Left colon (tissue), 2 donors: ENCODE results near the gene TRAIP. TPM values are rescaled to one million over a fixed set of nuclear protein-coding genes. Genes with fewer than 3 reads are reported as not detected.
A peak's percentile ranks its signal among the peaks of the same experiment; 100 is the strongest.

Experiments used
- ATAC-seq: fragments of 200-7000 bp; cut with Tn5 transposase; one replicate; pipeline ENCODE4 v1.9.1; 2020; ENCODE audit warnings: mild to moderate bottlenecking, moderate library complexity
- DNase-seq, 2 donors: peaks; one replicate each; pipeline ENCODE4 v3.0.0-alpha.2; 2020
- intact Hi-C, 2 donors: fragments of 100-400 bp; cut with DNase I in 1 of 2; cut with micrococcal nuclease in 1 of 2; formaldehyde crosslinking; loops; one replicate each; pipeline versions ENCODE4 v1.11.2 to v1.14.0; 2022; cut with DNase I, micrococcal nuclease
- total RNA-seq, 2 donors: library from RNA; stranded (reverse); fragmentation: NEBNext Ultra II Directional; extraction: Animal tissue kit (Norgen Biotek cat#: 25700); gene quantifications; one replicate each; pipeline ENCODE4 v1.2.1, GENCODE V29; 2021
- donor health status: DM: no; HTN: no; CAD: no.
- donor health status: DM: yes; HTN: yes; CAD: no.

Gene TRAIP
- total RNA-seq, 2 donors from 2014 or later = 3.2 to 5.3 TPM

DNA sequence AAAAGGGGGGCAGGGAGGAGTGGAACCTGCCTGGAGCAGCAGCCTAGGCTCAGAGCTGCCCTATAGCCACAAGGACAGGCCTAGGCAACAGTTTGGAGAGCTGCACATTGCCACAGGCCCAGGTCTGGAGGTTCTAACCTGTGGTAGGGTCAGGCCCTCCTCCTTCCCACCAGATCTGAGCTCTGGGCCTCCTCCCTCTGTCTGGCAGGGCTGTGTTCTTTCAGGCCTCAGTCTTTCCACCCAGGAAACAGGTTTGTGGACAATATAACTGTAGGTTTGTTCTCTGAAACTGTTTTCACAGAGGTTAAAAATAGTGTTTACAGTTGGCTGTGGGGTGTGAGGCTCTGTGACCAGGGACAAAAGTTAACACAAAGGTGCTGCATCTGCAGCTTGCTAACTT, 22.3 kb upstream of the TRAIP start:
- intact Hi-C loops = no loop called here
- DNase-seq (no peak), ATAC-seq (no peak)

DNA sequence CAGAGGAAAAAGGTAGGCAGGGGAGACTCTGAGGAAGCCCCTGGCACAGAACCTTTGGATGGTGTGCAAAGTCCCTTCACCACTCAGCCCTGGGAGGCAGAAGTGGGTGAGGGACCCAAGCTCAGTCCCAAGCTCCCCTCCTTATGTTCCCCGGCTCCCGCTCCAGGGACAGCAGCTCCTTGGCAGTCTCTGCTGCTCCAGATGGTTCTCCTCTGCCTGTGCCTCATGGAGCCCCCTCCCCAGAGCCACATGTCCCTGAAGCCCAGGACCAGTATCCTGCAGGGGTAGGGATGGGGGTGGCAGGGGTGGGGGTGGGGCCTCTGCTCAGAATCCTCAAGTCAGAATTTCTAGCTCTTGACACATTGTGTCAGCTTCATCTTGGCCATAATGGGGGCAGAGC, 21.4 kb upstream of the TRAIP start:
- intact Hi-C loops = no loop called here
- DNase-seq (no peak), ATAC-seq (no peak)

- intact Hi-C loops = no loop called here
- DNase-seq (no peak), ATAC-seq (no peak)
Observed at GRCh38 chr3:49876567-49876966, 20.2 kb upstream of the TRAIP start.

GRCh38 chr3:49873623-49874022, 17.3 kb upstream of the TRAIP start:
- DNase-seq (peak; percentile 83 to 86), ATAC-seq (peak; percentile 95)
- intact Hi-C loops = no loop called here

DNA sequence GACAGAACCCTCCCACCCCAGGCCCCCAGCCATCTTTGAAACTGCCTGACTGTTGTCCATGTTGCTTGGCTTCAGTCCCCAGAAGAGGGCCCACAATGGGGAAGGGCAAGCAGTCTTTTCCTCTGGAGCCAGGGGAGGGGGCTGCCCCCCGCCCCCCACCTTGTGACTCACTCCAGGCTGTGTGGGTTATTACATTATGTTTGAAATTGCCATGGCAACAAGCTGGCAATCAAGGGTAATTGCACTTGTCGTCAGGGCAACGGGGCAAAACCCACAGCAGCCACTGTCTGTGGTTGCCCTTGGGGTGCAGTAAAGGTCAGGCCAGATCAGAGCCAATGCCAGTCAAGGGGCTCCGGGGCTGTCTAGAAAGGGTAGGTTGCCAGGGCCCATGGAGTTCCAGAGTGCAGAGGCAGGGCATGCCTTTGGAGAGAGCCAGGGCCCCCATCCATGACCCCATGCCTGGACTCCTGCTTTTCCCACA, 16.5 kb upstream of the TRAIP start:
- DNase-seq = no peak
- ATAC-seq = peak; percentile 12
- intact Hi-C loops = no loop called here

GRCh38 chr3:49871531-49872153, 15.3 kb upstream of the TRAIP start:
- intact Hi-C loops = no loop called here
- no peak for ATAC-seq
- DNase-seq = no peak

DNA sequence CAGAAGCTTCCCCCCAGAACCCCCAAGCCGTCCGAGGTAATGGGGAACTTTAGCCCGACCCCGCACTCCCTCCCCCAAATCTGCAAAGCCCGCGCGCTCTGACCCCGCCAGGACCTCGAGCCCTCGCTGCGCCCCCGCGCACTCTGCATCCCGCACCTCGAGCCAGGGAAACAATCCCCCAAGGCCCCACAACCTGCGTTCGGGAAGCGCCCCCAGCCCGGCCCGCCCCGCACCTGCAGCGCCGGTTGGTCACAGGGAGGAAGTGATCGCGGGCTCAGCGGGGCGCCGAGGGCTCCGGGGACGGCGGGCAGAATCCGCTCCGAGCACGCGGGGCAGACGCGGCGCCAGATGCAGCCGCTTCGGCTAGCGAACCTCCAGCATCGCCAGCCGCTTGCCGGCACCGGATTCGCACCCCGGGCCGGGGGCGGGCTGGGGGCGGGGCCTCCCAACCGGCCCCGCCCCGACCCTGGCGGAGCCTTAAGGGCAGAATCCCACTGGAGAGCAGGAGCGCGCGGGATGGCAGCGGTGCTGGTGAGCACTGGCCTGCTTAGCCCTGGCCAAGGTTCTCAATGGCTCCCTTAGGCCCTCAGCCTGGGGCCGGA, 13.3 kb upstream of the TRAIP start, which contains the start of gene CAMKV:
CAMKV (minus strand) TSS at position 382 of the 602 bp plus-strand sequence. CDS start 7,518 bp downstream, outside the sequence.
- intact Hi-C loops = no loop called here
- DNase-seq (no peak), ATAC-seq (peak; percentile 20)

DNA sequence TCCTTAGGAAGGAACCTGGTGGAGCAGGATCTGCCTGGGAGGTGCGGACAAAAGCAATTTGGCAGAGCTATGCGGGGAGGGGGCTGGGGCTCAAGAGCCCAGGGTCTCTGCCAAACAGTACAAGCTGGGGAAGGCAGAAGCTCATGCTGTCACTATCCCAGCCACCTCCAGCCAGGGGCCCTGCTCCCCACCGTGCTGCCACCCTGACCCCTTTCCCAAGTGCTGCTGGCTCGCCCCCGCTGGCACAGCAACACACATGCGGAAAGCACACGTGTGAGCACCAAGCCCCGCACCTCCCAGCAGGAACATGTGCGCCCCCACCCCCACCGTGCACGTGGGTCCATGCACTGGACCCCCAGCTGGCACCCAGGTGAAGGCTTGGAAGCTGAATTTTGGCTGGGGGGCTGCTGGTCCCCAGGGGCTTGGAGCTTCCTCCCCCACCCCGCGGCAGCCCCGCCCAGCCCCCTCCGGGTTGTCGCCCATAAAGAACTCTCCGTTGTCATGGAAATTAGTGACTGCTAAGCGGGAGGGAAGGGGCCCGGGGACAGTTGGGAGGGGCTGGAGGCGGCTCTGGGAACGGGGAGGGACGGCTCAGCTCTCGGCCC, 12.6 kb upstream of the TRAIP start:
- DNase-seq (no peak), ATAC-seq (no peak)
- intact Hi-C loops = no loop called here

GRCh38 chr3:49867871-49868321, 11.5 kb upstream of the TRAIP start:
- intact Hi-C loops = no loop called here
- ATAC-seq (peak; percentile 32), DNase-seq (no peak)

GRCh38 chr3:49867400-49867799, 11.0 kb upstream of the TRAIP start:
- ATAC-seq (no peak), DNase-seq (no peak)
- intact Hi-C loops = no loop called here

GRCh38 chr3:49865198-49865784, 8.9 kb upstream of the TRAIP start:
- ATAC-seq (no peak), DNase-seq (no peak)
- intact Hi-C loops = no loop called here

DNA sequence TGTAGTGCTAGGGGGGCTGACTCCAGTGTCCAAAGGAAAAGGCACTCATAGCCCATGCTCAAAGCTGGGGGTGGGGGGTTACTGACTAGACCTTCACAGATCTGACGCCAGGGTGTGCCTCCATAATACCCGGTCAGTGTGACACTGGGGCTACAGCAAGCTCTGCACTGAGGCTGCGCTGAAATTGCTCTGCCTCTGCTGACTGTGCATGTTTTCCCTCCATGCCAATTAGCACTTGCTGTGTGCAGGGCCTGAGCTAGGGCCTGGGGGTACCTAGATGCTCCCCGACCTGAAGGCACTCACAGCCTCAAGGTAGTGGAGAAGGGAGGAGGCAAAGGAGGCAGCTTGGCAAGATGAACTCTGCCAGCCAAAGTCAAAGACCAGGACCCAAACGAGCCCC, 8.1 kb upstream of the TRAIP start:
- intact Hi-C loops = no loop called here
- no peak for DNase-seq
- ATAC-seq = no peak

DNA sequence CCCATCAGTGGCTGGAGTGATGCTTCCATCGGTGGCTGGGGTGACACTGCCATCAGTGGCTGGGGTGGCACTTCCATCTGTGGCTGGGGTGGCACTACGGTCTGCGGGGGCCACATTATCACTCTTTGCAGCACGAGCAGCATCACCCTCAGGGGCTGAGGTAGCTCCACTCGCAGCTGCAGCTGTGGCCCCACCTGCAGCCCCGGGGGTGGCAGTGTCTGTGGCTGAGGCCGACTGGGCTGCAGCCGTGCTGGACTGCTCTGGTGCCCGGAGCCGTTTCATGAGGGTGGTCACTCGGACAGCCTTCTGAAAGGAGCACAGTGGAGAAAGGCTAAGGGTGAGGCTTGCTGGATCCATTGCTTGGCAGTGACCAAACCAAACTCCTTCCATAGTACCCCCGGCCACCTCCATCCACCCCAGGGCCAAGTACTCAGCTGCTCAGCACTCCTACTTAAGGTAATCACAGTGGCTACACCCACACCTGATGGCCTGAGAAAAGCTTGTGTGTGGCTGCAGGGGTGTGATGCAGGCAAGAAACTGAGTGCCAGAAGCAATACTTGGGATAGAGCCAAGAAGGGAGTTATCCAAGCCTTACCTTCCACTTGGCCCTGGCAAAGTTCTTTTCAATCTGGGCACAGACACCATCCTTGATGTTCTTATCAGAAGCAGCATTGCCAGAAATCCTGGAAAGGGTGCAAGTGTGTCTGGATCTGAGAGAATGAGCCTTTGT, 3.4 kb upstream of the TRAIP start:
- ATAC-seq (no peak), DNase-seq (no peak)
- intact Hi-C loops = loop anchor here in 1 of 2 donors (10.0 kb wide), 1 partner anchor 145 kb away; the partner anchor contains the start of gene AMIGO3

- no peak for ATAC-seq
- DNase-seq = no peak
- intact Hi-C loops = loop anchor here in 1 of 2 donors (10.0 kb wide), 1 partner anchor 141 kb away; the partner anchor contains the start of gene AMIGO3
Observed at GRCh38 chr3:49855662-49856061, 702 bp downstream of the TRAIP start.

GRCh38 chr3:49845694-49846093, 10.7 kb downstream of the TRAIP start:
- intact Hi-C loops = no loop called here
- peak; percentile 83 for ATAC-seq
- DNase-seq = peak in 1 of 2 donors; percentile 16

GRCh38 chr3:49844464-49845183, 11.7 kb downstream of the TRAIP start:
- DNase-seq = no peak
- ATAC-seq = no peak
- intact Hi-C loops = loop anchor here in 1 of 2 donors (5.0 kb wide), 1 partner anchor 42 kb away; the partner anchor contains the start of gene INKA1

DNA sequence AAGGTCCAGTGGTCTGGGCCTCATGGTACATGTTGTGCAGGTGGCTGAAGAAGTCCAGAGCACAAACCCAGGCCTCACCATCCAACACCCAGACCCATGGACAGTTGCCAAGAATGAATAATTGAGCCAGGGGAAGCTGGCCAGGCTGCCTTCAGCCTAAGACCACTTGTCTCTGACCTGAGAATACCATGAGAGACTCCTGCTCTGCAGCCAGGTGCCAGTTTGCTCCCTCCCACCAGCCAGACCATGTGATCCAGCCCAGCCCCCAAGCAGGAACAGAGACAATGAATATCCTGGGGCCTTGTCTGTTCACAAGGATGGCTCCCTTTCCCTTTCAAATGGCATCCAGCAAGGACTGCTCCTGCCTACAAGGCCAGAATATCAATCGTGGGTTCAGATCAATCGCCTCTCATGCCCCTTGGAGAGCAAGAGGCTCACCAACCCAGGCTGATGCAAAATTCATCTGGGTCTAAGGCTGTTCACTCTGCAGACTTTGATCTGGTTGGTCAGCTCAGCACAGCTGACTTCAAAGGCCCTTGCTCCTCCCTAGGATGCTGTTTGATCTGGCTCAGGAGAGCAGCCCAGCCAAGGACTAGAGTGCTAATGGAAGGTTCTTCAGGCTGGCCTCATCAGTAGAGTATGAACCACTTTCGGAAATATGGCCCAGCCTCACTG, 13.4 kb downstream of the TRAIP start:
- intact Hi-C loops = loop anchor here in 1 of 2 donors (5.0 kb wide), 1 partner anchor 41 kb away; the partner anchor contains the start of gene INKA1
- no peak for ATAC-seq
- no peak for DNase-seq

DNA sequence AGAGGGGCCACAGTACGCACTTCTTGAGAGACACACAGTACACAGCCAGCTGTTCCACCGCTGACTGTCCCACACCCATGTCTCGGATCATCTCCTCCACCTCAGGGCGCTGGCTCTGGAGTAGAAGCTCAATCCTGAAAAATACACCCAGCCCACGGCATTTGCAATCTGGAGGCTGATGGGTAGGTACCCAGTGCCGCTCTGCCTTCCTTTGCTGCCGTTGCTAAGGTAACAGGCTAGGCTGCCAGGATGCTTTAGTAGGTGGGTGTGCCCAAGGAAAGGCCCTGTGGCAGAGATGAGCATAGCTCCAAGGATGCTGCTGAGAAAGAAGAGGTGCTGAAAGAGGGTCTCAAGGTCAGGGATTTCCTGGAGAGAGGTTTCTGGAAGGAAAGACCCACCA, 14.6 kb downstream of the TRAIP start:
- intact Hi-C loops = loop anchor here in 1 of 2 donors (5.0 kb wide), 1 partner anchor 40 kb away; the partner anchor contains the start of gene INKA1
- ATAC-seq (no peak), DNase-seq (no peak)
